ENCODE results near the gene PTPN7.
"Not testable (repeated sequence)": the region's sequence is repeated elsewhere in the genome, so short reads cannot be mapped to it uniquely, and the experiment has no call there.

Gene PTPN7

GRCh38 chr1:202189001-202189790 is 28.8 kb upstream of the PTPN7 start:
- peak; percentile 87 for DNase-seq

- no peak for DNase-seq
Observed at GRCh38 chr1:202187697-202188407, 27.4 kb upstream of the PTPN7 start.

GRCh38 chr1:202187041-202187671 is 26.8 kb upstream of the PTPN7 start:
- DNase-seq = no peak

GRCh38 chr1:202186327-202186726 is 25.9 kb upstream of the PTPN7 start:
- DNase-seq = peak; percentile 61

GRCh38 chr1:202184750-202185460 is 24.5 kb upstream of the PTPN7 start:
- DNase-seq = peak; percentile 96

- no peak for DNase-seq
Observed at GRCh38 chr1:202182040-202182877, 21.9 kb upstream of the PTPN7 start.

- DNase-seq = no peak
Observed at GRCh38 chr1:202181586-202181985, 21.2 kb upstream of the PTPN7 start.

GRCh38 chr1:202180751-202181139 is 20.3 kb upstream of the PTPN7 start:
- not testable (repeated sequence) for DNase-seq

- DNase-seq = no peak
Observed at GRCh38 chr1:202179828-202180750, 19.7 kb upstream of the PTPN7 start.

- DNase-seq = no peak
Observed at GRCh38 chr1:202176949-202177927, 16.8 kb upstream of the PTPN7 start.

GRCh38 chr1:202173993-202174392 is 13.6 kb upstream of the PTPN7 start:
- peak; percentile 79 for DNase-seq

- DNase-seq = peak; percentile 74
Observed at GRCh38 chr1:202172015-202172355, 11.6 kb upstream of the PTPN7 start.

GRCh38 chr1:202171292-202172014 is 11.1 kb upstream of the PTPN7 start:
- no peak for DNase-seq

- DNase-seq = peak; percentile 82
Observed at GRCh38 chr1:202170726-202171125, 10.3 kb upstream of the PTPN7 start.

GRCh38 chr1:202168861-202169260 is 8.5 kb upstream of the PTPN7 start:
- no peak for DNase-seq

GRCh38 chr1:202167708-202168415 is 7.5 kb upstream of the PTPN7 start:
- peak; percentile 69 for DNase-seq

- not testable (repeated sequence) for DNase-seq
Observed at GRCh38 chr1:202167054-202167453, 6.7 kb upstream of the PTPN7 start.

All from NCI-H69 (cell line).